ENCODE measurements around the gene CHST9.
"Not testable (repeated sequence)": the region's sequence is repeated elsewhere in the genome, so short reads cannot be mapped to it uniquely, and the experiment has no call there.

CHST9 gene

DNA sequence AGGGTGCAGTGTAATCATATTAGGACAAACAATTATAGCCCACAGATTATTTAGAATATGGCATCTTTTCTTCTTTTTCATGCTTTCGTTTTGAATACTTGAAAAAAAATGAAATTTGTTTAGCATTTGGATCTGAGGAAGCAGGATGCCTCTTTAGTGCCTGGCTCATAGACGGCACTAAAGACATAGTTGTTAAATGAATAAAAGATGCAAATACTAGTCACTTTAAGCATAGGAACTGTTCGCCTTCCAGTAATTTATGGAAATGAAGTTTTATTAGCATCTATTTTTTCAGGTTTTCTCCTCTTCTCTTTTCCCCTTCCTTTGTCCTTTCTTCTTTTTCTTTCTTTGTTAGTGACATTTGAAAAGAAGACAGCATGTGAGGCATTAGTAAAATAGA is 80.4 kb downstream of the CHST9 start:
- no peak for DNase-seq (ENCODE audit: low read depth in 2 of 3, low spot score in 1 of 3)

- no peak for DNase-seq (ENCODE audit: low read depth in 2 of 3, low spot score in 1 of 3)
Measured at GRCh38 chr18:27094621-27095020, 90.5 kb downstream of the CHST9 start.

DNA sequence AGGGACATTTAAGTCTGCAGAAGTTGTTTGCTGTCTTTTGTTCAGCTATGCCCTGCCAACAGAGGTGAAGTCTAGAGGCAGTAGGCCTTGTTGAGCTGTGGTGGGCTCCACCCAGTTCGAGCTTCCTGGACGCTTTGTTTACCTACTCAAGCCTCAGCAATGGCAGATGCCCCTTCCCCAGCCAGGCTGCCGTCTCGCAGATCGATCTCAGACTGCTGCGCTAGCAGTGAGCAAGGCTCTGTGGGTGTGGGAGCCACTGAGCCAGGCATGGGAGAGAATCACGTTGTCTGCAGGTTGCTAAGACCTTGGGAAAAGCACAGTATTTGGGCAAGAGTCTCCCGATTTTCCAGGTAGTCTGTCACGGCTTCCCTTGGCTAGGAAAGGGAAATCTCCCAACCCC is 91.8 kb downstream of the CHST9 start:
- DNase-seq (ENCODE audit: low read depth in 2 of 3, low spot score in 1 of 3) = not testable (repeated sequence)

DNA sequence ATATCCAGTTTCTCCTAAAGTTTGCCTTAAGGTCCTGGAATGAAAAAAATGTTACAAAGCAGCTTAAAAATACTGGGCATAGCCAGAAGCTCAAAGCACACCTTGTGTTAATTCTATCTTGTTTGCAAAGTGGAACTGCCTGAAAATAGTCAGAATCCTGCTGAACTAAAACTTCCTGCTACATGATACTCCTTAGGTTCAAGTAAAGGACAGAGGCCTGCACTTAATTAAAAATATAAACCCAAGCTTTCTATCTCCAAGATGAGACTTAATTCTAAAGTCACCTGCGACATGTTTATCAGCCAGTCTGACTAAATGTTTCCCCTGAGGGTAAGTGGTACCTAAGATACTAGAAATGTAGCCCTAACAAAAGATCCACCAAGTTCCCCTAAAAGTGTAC is 103.4 kb downstream of the CHST9 start:
- no peak for DNase-seq (ENCODE audit: low read depth in 2 of 3, low spot score in 1 of 3)

- DNase-seq (ENCODE audit: low read depth in 2 of 3, low spot score in 1 of 3) = no peak
Measured at GRCh38 chr18:27075828-27076227, 109.3 kb downstream of the CHST9 start.

GRCh38 chr18:27073404-27073830 is 111.7 kb downstream of the CHST9 start:
- DNase-seq (ENCODE audit: low read depth in 2 of 3, low spot score in 1 of 3) = no peak

GRCh38 chr18:27064673-27065072 is 120.4 kb downstream of the CHST9 start:
- DNase-seq (ENCODE audit: low read depth in 2 of 3, low spot score in 1 of 3) = no peak

GRCh38 chr18:27062802-27063201 is 122.3 kb downstream of the CHST9 start:
- DNase-seq (ENCODE audit: low read depth in 2 of 3, low spot score in 1 of 3) = no peak

GRCh38 chr18:27061488-27062095 is 123.5 kb downstream of the CHST9 start:
- DNase-seq (ENCODE audit: low read depth in 2 of 3, low spot score in 1 of 3) = no peak

DNA sequence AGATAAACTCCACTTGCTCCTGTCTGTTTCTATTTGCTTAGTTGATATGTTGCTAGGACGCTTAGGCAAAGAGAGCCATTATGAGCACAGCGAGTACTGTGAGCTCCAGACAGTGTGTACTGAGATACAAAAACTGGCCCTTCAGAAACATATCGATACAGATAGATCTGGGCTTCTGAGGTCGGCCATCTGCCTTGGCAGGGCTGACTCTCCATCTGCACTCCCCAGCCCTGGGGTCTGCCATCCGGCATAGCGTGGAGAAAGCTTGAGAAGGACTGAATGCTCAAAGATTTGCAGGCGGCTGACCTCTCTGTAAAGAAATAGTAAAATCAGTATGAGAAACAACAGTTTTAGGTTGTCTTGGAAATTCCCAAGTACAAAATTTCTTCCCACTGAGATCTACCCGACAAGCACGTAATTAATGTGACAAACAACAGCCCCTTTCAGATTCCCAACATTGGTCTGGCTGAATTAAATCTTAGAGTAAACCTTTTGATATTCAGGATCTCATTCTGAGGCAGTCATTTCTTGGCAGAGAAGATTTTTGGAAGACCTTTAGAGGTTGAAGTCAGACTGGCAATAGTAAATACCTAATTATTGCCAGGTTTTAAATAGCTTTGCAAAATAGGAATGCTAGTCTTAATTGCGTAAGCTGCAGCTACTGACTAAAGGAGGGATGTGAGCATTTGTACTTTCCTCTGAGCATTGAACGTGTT is 127.4 kb downstream of the CHST9 start:
- no peak for DNase-seq (ENCODE audit: low read depth in 2 of 3, low spot score in 1 of 3)

DNA sequence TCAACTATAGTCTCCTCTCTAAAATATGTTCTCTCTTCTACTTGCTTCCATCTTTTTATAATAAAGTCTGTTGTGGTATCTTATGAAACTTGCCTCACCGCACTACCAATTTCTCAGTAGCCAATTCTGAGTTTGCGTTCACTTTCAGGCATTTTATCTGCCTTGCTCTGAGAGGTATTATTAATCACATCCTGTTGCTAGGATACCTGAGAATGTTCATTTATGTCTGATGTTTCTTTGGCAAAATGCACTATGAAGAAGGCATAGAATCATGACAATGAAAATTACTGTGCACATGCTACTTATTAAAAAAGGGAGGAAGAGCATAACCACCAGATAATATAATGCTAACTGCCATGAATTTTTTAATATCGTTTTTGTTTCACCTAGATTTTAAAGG is 130.2 kb downstream of the CHST9 start:
- no peak for DNase-seq (ENCODE audit: low read depth in 2 of 3, low spot score in 1 of 3)

DNA sequence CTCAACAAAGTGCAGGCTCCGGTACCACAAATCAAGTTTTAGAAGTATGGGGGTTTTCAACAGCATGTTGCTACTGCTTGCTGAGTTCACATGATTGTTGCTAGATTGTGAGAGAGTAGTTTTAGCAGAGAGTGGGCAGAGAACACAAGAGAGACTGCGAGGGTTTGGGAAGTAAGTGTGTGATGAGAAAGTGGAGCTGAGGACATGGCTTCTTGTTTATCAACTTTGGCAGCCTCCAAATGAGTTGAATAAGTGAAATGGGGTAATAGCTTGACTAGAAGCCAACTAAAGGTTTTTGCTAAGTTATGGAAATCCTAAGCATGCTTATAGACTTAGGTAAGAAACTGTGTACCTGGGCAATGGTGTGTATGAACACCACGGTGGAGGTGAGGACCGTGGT is 135.1 kb downstream of the CHST9 start:
- DNase-seq (ENCODE audit: low read depth in 2 of 3, low spot score in 1 of 3) = no peak

DNA sequence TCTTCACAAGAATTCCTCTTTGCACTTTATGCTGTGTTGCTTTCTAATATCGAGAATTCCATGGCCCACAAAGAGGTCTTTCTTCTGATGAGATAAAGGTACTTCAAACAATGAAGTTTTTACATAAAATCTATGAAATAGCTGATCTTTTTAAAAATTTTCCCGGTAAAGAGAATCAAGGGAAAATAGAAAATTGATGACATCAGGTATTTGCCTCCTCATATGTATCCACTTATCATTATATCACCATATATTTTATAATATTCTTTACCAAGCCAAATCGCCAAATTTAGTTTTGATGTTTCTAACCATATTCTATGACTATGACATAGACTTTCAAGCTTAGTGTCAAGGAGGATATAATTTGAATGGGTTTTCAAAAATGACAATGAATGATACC is 139.8 kb downstream of the CHST9 start:
- DNase-seq (ENCODE audit: low read depth in 2 of 3, low spot score in 1 of 3) = no peak

GRCh38 chr18:27042177-27042576 is 142.9 kb downstream of the CHST9 start:
- DNase-seq (ENCODE audit: low read depth in 2 of 3, low spot score in 1 of 3) = no peak

- no peak for DNase-seq (ENCODE audit: low read depth in 2 of 3, low spot score in 1 of 3)
Measured at GRCh38 chr18:27040796-27041195, 144.3 kb downstream of the CHST9 start.

DNA sequence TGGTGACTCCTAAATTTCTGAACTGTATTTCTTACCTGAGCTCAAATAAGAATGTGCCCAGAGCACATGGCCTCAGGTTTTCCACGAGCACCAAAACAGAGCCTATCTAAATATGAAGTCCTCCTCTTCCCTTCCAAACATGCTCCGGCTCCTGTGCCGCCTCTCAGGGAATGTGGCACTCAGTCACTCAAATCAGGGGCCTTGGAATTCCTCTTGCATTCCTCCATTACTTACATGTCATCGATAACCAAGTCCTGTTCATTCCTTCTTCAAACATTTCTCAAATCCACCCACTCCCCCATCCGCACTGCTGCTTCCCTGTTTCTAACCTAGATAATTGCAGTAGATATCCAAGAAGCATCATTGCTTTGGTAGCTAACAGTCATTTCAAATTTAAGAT is 151.4 kb downstream of the CHST9 start:
- DNase-seq (ENCODE audit: low read depth in 2 of 3, low spot score in 1 of 3) = no peak

DNA sequence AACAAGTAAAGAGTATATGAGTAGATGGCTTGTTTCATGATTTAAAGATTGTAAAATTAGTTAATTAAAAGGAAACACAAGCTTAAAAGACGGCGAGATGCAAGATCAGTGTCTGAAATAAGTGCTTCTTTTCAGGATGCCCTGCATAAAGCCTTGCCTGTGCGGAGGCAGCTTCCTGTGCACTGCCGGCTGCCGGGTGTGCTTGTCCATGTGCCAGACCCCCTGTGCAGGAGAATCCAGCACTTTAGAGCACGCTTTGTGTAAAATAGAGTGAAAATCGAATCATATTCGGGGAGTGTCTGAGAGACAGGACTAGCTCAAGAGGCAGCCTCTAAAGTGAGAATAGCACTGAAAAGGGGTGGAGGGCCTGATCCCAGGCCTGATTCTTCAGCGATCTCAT is 154.7 kb downstream of the CHST9 start:
- DNase-seq (ENCODE audit: low read depth in 2 of 3, low spot score in 1 of 3) = no peak

GRCh38 chr18:27022477-27022876 is 162.6 kb downstream of the CHST9 start:
- DNase-seq (ENCODE audit: low read depth in 2 of 3, low spot score in 1 of 3) = no peak

- no peak for DNase-seq (ENCODE audit: low read depth in 2 of 3, low spot score in 1 of 3)
Measured at GRCh38 chr18:27017901-27018500, 167.1 kb downstream of the CHST9 start.

- DNase-seq (ENCODE audit: low read depth in 2 of 3, low spot score in 1 of 3) = no peak
Measured at GRCh38 chr18:27014841-27015240, 170.3 kb downstream of the CHST9 start.

GRCh38 chr18:27010784-27011183 is 174.3 kb downstream of the CHST9 start:
- DNase-seq (ENCODE audit: low read depth in 2 of 3, low spot score in 1 of 3) = no peak

DNA sequence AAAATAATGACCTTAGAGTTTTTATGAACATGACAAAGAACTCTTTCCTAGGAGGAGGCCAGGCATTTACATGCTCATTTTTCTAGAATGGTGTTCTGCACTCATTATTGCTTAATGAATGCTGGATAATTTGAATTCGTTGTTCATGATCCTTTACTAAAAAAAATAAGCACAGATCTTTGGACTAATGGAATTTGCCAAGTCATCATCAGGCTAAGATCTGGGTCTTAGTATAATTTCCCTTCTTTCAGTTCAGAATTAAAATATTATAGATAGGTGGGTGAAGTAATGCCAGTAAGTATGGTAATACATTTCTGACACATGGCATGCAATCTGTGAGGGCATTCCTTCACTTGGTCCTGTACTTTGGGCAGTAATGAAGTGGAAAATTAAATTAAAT is 175.8 kb downstream of the CHST9 start:
- no peak for DNase-seq (ENCODE audit: low read depth in 2 of 3, low spot score in 1 of 3)

DNA sequence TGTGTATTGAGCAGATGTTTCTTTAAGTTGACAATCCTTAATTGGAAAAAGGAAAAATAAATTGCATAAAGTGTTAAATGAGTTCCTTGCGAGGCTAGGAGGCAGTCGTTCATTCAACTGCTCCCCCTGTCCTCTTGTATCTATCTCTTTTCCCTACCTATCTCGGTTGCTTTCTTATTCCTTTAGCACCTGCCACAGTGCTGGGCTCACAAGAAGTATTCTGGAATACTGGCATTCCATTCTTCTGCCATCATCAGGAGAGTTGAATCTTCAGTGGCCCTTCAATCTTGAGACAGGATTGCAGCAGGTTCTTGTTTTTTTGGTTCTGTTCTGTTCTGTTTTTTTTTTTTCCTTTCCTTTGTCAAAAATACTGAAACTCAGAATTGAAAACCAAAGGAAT is 176.5 kb downstream of the CHST9 start:
- no peak for DNase-seq (ENCODE audit: low read depth in 2 of 3, low spot score in 1 of 3)

Measured in stimulated activated CD4-positive, alpha-beta T cell treated with anti-CD3 and anti-CD28 coated beads, Interleukin-12 subunit alpha, Interleukin-12 subunit beta, amount 100 ng/mL, for 48 hours (primary cell).